GM21381 (cell line): ENCODE measurements around the gene DRD3.
A peak's percentile ranks its signal among the peaks of the same experiment; 100 is the strongest.

Source experiments
- ATAC-seq: cut with Tn5 transposase; IDR thresholded peaks from one replicate; pipeline ENCODE4 v1.9.1; 2021; ENCODE audit warnings: mild to moderate bottlenecking, moderate library complexity; ENCODE audit not compliant: unreplicated experiment

Gene DRD3

GRCh38 chr3:114186501-114186900 lies 7.6 kb upstream of the DRD3 start:
- no peak for ATAC-seq

GRCh38 chr3:114179575-114179974 lies 723 bp upstream of the DRD3 start:
- no peak for ATAC-seq

- no peak for ATAC-seq
Observed at GRCh38 chr3:114176890-114177289, 2.0 kb downstream of the DRD3 start.

- ATAC-seq, result no peak
Observed at GRCh38 chr3:114176487-114176886, 2.4 kb downstream of the DRD3 start.

GRCh38 chr3:114175204-114175987 lies 3.5 kb downstream of the DRD3 start:
- no peak for ATAC-seq

- no peak for ATAC-seq
Observed at GRCh38 chr3:114171677-114172076, 7.2 kb downstream of the DRD3 start.

GRCh38 chr3:114168150-114168549 lies 10.7 kb downstream of the DRD3 start:
- no peak for ATAC-seq

GRCh38 chr3:114157321-114157720 lies 21.5 kb downstream of the DRD3 start:
- no peak for ATAC-seq

GRCh38 chr3:114155370-114155821 lies 23.5 kb downstream of the DRD3 start:
- ATAC-seq, result no peak

GRCh38 chr3:114154321-114154821 lies 24.5 kb downstream of the DRD3 start:
- no peak for ATAC-seq

GRCh38 chr3:114152519-114153151 lies 26.2 kb downstream of the DRD3 start:
- ATAC-seq, result peak; percentile 85

GRCh38 chr3:114151091-114151490 lies 27.8 kb downstream of the DRD3 start:
- no peak for ATAC-seq

- no peak for ATAC-seq
Observed at GRCh38 chr3:114147251-114147650, 31.6 kb downstream of the DRD3 start.

GRCh38 chr3:114144909-114145688 lies 33.8 kb downstream of the DRD3 start:
- peak; percentile 55 for ATAC-seq

GRCh38 chr3:114143817-114144216 lies 35.0 kb downstream of the DRD3 start:
- ATAC-seq, result no peak

GRCh38 chr3:114139836-114140235 lies 39.0 kb downstream of the DRD3 start:
- ATAC-seq, result no peak

GRCh38 chr3:114133947-114134346 lies 44.9 kb downstream of the DRD3 start:
- no peak for ATAC-seq

- no peak for ATAC-seq
Observed at GRCh38 chr3:114132500-114132899, 46.4 kb downstream of the DRD3 start.

GRCh38 chr3:114128826-114129225 lies 50.0 kb downstream of the DRD3 start:
- no peak for ATAC-seq

- ATAC-seq, result no peak
Observed at GRCh38 chr3:114128231-114128630, 50.6 kb downstream of the DRD3 start.

GRCh38 chr3:114127517-114127916 lies 51.3 kb downstream of the DRD3 start:
- ATAC-seq, result no peak
